Dendritic cell treated with granulocyte-macrophage colony-stimulating factor and Interleukin-4, amounts not matched to agents 40 ng/mL and 50 ng/mL, for 4 days (primary cell): ENCODE results near the gene PAM16.
"Not testable (repeated sequence)": the region's sequence is repeated elsewhere in the genome, so short reads cannot be mapped to it uniquely, and the experiment has no call there.

Experiments used
- H3K27ac Mint-ChIP-seq: one replicate; pipeline ENCODE4 v1.8.0; 2022; ENCODE audit warnings: mild to moderate bottlenecking, mixed read lengths
- H3K27me3 Mint-ChIP-seq: one replicate; pipeline ENCODE4 v1.8.0; 2022; ENCODE audit warnings: mild to moderate bottlenecking, mixed read lengths
- H3K36me3 Mint-ChIP-seq: one replicate; pipeline ENCODE4 v1.8.0; 2022; ENCODE audit warnings: low read depth, mixed read lengths
- H3K4me1 Mint-ChIP-seq: one replicate; pipeline ENCODE4 v1.8.0; 2022; ENCODE audit warnings: low read depth, mixed read lengths
- H3K4me3 Mint-ChIP-seq: one replicate; pipeline ENCODE4 v1.8.0; 2022; ENCODE audit warnings: mild to moderate bottlenecking, moderate library complexity, mixed read lengths
- H3K9me3 Mint-ChIP-seq: one replicate; pipeline ENCODE4 v1.8.0; 2022; ENCODE audit warnings: mixed read lengths
- intact Hi-C: fragments of 100-400 bp; cut with micrococcal nuclease; formaldehyde crosslinking; loops from one replicate; pipeline ENCODE4 v1.15.0; 2022

PAM16 gene

GRCh38 chr16:4342866-4343744, 8.0 kb downstream of the PAM16 start:
- Mint-ChIP-seq H3K9me3 (no peaks in the 10 kb centered on the region), H3K36me3 (peaks cover 58% of the 10 kb centered on the region), H3K27me3 (no peaks in the 10 kb centered on the region), H3K4me3 (no peak overlapping the region), H3K4me1 (peaks cover 36% of the 10 kb centered on the region), H3K27ac (no peak overlapping the region)
- intact Hi-C loops: no loop called here

- Mint-ChIP-seq H3K4me3 (no peak overlapping the region), H3K9me3 (no peaks in the 10 kb centered on the region), H3K27ac (no peak overlapping the region), H3K4me1 (peaks cover 21% of the 10 kb centered on the region), H3K36me3 (peaks cover 75% of the 10 kb centered on the region), H3K27me3 (no peaks in the 10 kb centered on the region)
- intact Hi-C loops: no loop called here
These were observed 9.9 kb downstream of the PAM16 start for GRCh38 chr16:4341250-4341649.

GRCh38 chr16:4340443-4340842, 10.7 kb downstream of the PAM16 start:
- H3K9me3 Mint-ChIP-seq: no peaks in the 10 kb centered on the region
- H3K27ac Mint-ChIP-seq: no peak overlapping the region
- peaks cover 80% of the 10 kb centered on the region for H3K36me3 Mint-ChIP-seq
- peaks cover 13% of the 10 kb centered on the region for H3K4me1 Mint-ChIP-seq
- H3K4me3 Mint-ChIP-seq: no peak overlapping the region
- intact Hi-C loops: no loop called here
- H3K27me3 Mint-ChIP-seq: no peaks in the 10 kb centered on the region

GRCh38 chr16:4339909-4340308, 11.2 kb downstream of the PAM16 start:
- H3K36me3 Mint-ChIP-seq: peaks cover 85% of the 10 kb centered on the region
- H3K9me3 Mint-ChIP-seq: no peaks in the 10 kb centered on the region
- peaks cover 8% of the 10 kb centered on the region for H3K4me1 Mint-ChIP-seq
- no peak overlapping the region for H3K27ac Mint-ChIP-seq
- no peak overlapping the region for H3K4me3 Mint-ChIP-seq
- intact Hi-C loops: loop anchor here (10.0 kb wide), 1 partner anchor 355 kb away; no protein-coding TSS in a partner anchor
- no peaks in the 10 kb centered on the region for H3K27me3 Mint-ChIP-seq

- Mint-ChIP-seq H3K27me3 (peaks cover 2% of the 10 kb centered on the region), H3K27ac (no peak overlapping the region), H3K4me3 (no peak overlapping the region), H3K36me3 (peaks cover 89% of the 10 kb centered on the region), H3K9me3 (no peaks in the 10 kb centered on the region), H3K4me1 (peaks cover 5% of the 10 kb centered on the region)
- intact Hi-C loops: loop anchor here (10.0 kb wide), 1 partner anchor 355 kb away; no protein-coding TSS in a partner anchor
These were observed 11.7 kb downstream of the PAM16 start for GRCh38 chr16:4339455-4339854.

GRCh38 chr16:4338712-4339299, 12.3 kb downstream of the PAM16 start:
- Mint-ChIP-seq H3K4me3 (no peak overlapping the region), H3K27ac (no peak overlapping the region), H3K27me3 (peaks cover 2% of the 10 kb centered on the region), H3K36me3 (peaks cover 86% of the 10 kb centered on the region), H3K9me3 (no peaks in the 10 kb centered on the region), H3K4me1 (peaks cover 2% of the 10 kb centered on the region)
- intact Hi-C loops: loop anchor here (10.0 kb wide), 1 partner anchor 354 kb away; no protein-coding TSS in a partner anchor

GRCh38 chr16:4338125-4338582, 13.0 kb downstream of the PAM16 start:
- Mint-ChIP-seq H3K4me1 (no peaks in the 10 kb centered on the region), H3K4me3 (no peak overlapping the region), H3K36me3 (peaks cover 80% of the 10 kb centered on the region), H3K27ac (no peak overlapping the region), H3K27me3 (peaks cover 5% of the 10 kb centered on the region), H3K9me3 (no peaks in the 10 kb centered on the region)
- intact Hi-C loops: loop anchor here (10.0 kb wide), 1 partner anchor 353 kb away; no protein-coding TSS in a partner anchor

- intact Hi-C loops: loop anchor here (10.0 kb wide), 1 partner anchor 353 kb away; no protein-coding TSS in a partner anchor
- Mint-ChIP-seq H3K4me3 (no peak overlapping the region), H3K4me1 (no peaks in the 10 kb centered on the region), H3K27ac (no peak overlapping the region), H3K27me3 (peaks cover 10% of the 10 kb centered on the region), H3K9me3 (no peaks in the 10 kb centered on the region), H3K36me3 (peaks cover 75% of the 10 kb centered on the region)
These were observed 13.5 kb downstream of the PAM16 start for GRCh38 chr16:4337540-4338088.

GRCh38 chr16:4336701-4337539, 14.2 kb downstream of the PAM16 start:
- intact Hi-C loops: loop anchor here (10.0 kb wide), 1 partner anchor 352 kb away; no protein-coding TSS in a partner anchor
- Mint-ChIP-seq H3K36me3 (peaks cover 71% of the 10 kb centered on the region), H3K4me1 (no peaks in the 10 kb centered on the region)

GRCh38 chr16:4334724-4335495, 16.2 kb downstream of the PAM16 start:
- Mint-ChIP-seq H3K27me3 (peaks cover 13% of the 10 kb centered on the region), H3K9me3 (no peaks in the 10 kb centered on the region), H3K4me1 (no peaks in the 10 kb centered on the region), H3K4me3 (no peak overlapping the region), H3K36me3 (peaks cover 51% of the 10 kb centered on the region), H3K27ac (no peak overlapping the region)
- intact Hi-C loops: loop anchor here (10.0 kb wide), 1 partner anchor 350 kb away; no protein-coding TSS in a partner anchor

More at GRCh38 chr16:4336701-4337539, 14.2 kb downstream of the PAM16 start:
- Mint-ChIP-seq H3K4me3 (no peak overlapping the region), H3K27me3 (peaks cover 13% of the 10 kb centered on the region), H3K27ac (no peak overlapping the region), H3K9me3 (no peaks in the 10 kb centered on the region)

GRCh38 chr16:4333714-4334113, 17.4 kb downstream of the PAM16 start:
- H3K36me3 Mint-ChIP-seq: peaks cover 39% of the 10 kb centered on the region

GRCh38 chr16:4333308-4333638, 17.8 kb downstream of the PAM16 start:
- H3K4me1 Mint-ChIP-seq: peaks cover 10% of the 10 kb centered on the region
- no peak overlapping the region for H3K27ac Mint-ChIP-seq
- peaks cover 35% of the 10 kb centered on the region for H3K36me3 Mint-ChIP-seq
- intact Hi-C loops: loop anchor here (10.0 kb wide), 1 partner anchor 348 kb away; no protein-coding TSS in a partner anchor
- H3K9me3 Mint-ChIP-seq: no peaks in the 10 kb centered on the region
- H3K4me3 Mint-ChIP-seq: no peak overlapping the region
- peaks cover 16% of the 10 kb centered on the region for H3K27me3 Mint-ChIP-seq

More at GRCh38 chr16:4333714-4334113, 17.4 kb downstream of the PAM16 start:
- H3K4me3 Mint-ChIP-seq, H3K27ac Mint-ChIP-seq, H3K9me3 Mint-ChIP-seq, H3K4me1 Mint-ChIP-seq: not testable (repeated sequence)
- intact Hi-C loops: loop anchor here (10.0 kb wide), 1 partner anchor 349 kb away; no protein-coding TSS in a partner anchor
- peaks cover 13% of the 10 kb centered on the region for H3K27me3 Mint-ChIP-seq
